A549 (cell line): ENCODE measurements around the gene CARD11. TPM values are rescaled to one million over a fixed set of nuclear protein-coding genes. Genes with fewer than 3 reads are reported as not detected.

Source experiments
- ATAC-seq, 2 experiments: fragments of 200-7000 bp in 1 of 2; fragments of >200 bp in 1 of 2; cut with Nextera tagmentation in 1 of 2; cut with Tn5 transposase in 1 of 2; 3 replicates each; pipeline versions ENCODE4 v1.8.0 to v1.9.1; 2018 to 2020; ENCODE audit warnings: mild to moderate bottlenecking in 1 of 2, moderate library complexity in 1 of 2
- CTCF ChIA-PET: fragments of 300-600 bp; sonication (Branson Sonifier 250); formaldehyde crosslinking; extraction: SDS; loops from one replicate; lab custom pipeline; 2021; ENCODE audit warnings: antibody characterized with exemption, inconsistent platforms; lab: Yijun Ruan, JAX
- POLR2A ChIA-PET: fragments of 350-600 bp; formaldehyde crosslinking; extraction: SDS; loops from one replicate; lab custom pipeline; 2021; ENCODE audit warnings: antibody characterized with exemption, inconsistent platforms; lab: Yijun Ruan, JAX
- DNase-seq, 2 experiments: peaks; one replicate each; pipeline versions ENCODE4 v3.0.0 to v3.0.0-alpha.2; 2011 to 2016; ENCODE audit warnings: low read depth in 1 of 2, low spot score in 1 of 2
- FAIRE-seq: peaks from 2 replicates; lab custom pipeline; 2011; peaks lifted over from hg19 to GRCh38; lab: Jason Lieb, UNC
- H3K27ac ChIP-seq, 2 experiments: fragments of >200 bp; sonication (Bioruptor Twin); formaldehyde crosslinking; 3 replicates each; pipeline ENCODE4 v1.5.1; 2016 to 2017
- H3K4me1 ChIP-seq: fragments of >200 bp; sonication (Bioruptor Twin); formaldehyde crosslinking; 3 replicates; pipeline ENCODE4 v1.6.1; 2016
- H3K4me2 ChIP-seq: fragments of >200 bp; sonication (Bioruptor Twin); formaldehyde crosslinking; 3 replicates; pipeline ENCODE4 v1.6.1; 2016
- H3K4me3 ChIP-seq: fragments of >200 bp; sonication (Bioruptor Twin); formaldehyde crosslinking; 3 replicates; pipeline ENCODE4 v1.5.1; 2016
- H3K9me3 ChIP-seq: fragments of >200 bp; sonication (Bioruptor Twin); formaldehyde crosslinking; 3 replicates; pipeline ENCODE4 v1.6.1; 2016
- BHLHE40 ChIP-seq: IDR thresholded peaks from 2 replicates; pipeline ENCODE4 v1.6.1; 2012; ENCODE audit warnings: low read depth, low read length, inconsistent platforms
- CBX8 ChIP-seq: fragments of 200-600 bp; sonication (generic); IDR thresholded peaks from 2 replicates; pipeline ENCODE4 v1.6.1; 2016
- CEBPB ChIP-seq, 2 experiments: fragments of >200 bp in 1 of 2; sonication (Bioruptor Twin) in 1 of 2; formaldehyde crosslinking in 1 of 2; IDR thresholded peaks; 2 replicates each; pipeline ENCODE4 v1.6.1; 2012 to 2016
- CHD4 ChIP-seq: fragments of 200-600 bp; sonication (generic); IDR thresholded peaks from 2 replicates; pipeline ENCODE4 v1.6.1; 2016; ENCODE audit warnings: antibody characterized with exemption, mild to moderate bottlenecking, borderline replicate concordance
- EHF ChIP-seq: fragments of 250-450 bp; sonication (Bioruptor Pico); IDR thresholded peaks from 2 replicates; pipeline ENCODE4 v1.5.0; 2020; ENCODE audit warnings: mild to moderate bottlenecking
- EHMT2 ChIP-seq: fragments of 200-600 bp; sonication (generic); IDR thresholded peaks from 2 replicates; pipeline ENCODE4 v1.6.1; 2016; ENCODE audit warnings: antibody characterized with exemption, low read depth, mild to moderate bottlenecking, moderate library complexity
- FOSB ChIP-seq: fragments of 250-450 bp; sonication (Bioruptor Pico); IDR thresholded peaks from 2 replicates; pipeline ENCODE4 v1.5.0; 2020; ENCODE audit warnings: mild to moderate bottlenecking, moderate library complexity
- FOSL2 ChIP-seq, 2 experiments: fragments of 450-650 bp in 1 of 2; fragments of >200 bp in 1 of 2; sonication (Bioruptor Twin) in 1 of 2; formaldehyde crosslinking; IDR thresholded peaks; 2 replicates each; pipeline versions ENCODE4 v1.5.0 to v1.6.1; 2016 to 2020; ENCODE audit warnings: mild to moderate bottlenecking in 1 of 2, moderate library complexity in 1 of 2
- FOXS1 ChIP-seq: fragments of 250-450 bp; sonication (Bioruptor Pico); IDR thresholded peaks from 2 replicates; pipeline ENCODE4 v1.5.0; 2020; ENCODE audit warnings: mild to moderate bottlenecking, moderate library complexity
- HOXB13 ChIP-seq: fragments of 250-450 bp; sonication (Bioruptor Pico); IDR thresholded peaks from 2 replicates; pipeline ENCODE4 v1.5.0; 2020; ENCODE audit warnings: low read depth, mild to moderate bottlenecking, moderate library complexity
- HOXB5 ChIP-seq: fragments of 250-450 bp; sonication (Bioruptor Pico); IDR thresholded peaks from 2 replicates; pipeline ENCODE4 v1.5.0; 2020; ENCODE audit warnings: mild to moderate bottlenecking, moderate library complexity
- JUN ChIP-seq, 2 experiments: fragments of >200 bp; sonication (Bioruptor Twin); formaldehyde crosslinking; IDR thresholded peaks; 2 replicates in 1 of 2; 3 replicates in 1 of 2; pipeline ENCODE4 v1.6.1; 2016 to 2017
- JUNB ChIP-seq: fragments of >200 bp; sonication (Bioruptor Twin); formaldehyde crosslinking; IDR thresholded peaks from 2 replicates; pipeline ENCODE4 v1.6.1; 2016
- KDM1A ChIP-seq: fragments of 200-600 bp; sonication (generic); IDR thresholded peaks from 2 replicates; pipeline ENCODE4 v1.6.1; 2016; ENCODE audit warnings: low read depth, mild to moderate bottlenecking
- MAFK ChIP-seq: fragments of 450-650 bp; IDR thresholded peaks from 2 replicates; pipeline ENCODE4 v1.6.1; 2014; ENCODE audit not compliant: partially characterized antibody
- NFE2L2 ChIP-seq: fragments of 150-350 bp; conservative IDR thresholded peaks from 2 replicates; pipeline ENCODE4 v1.6.1; 2014; ENCODE audit warnings: low read length
- NPAS2 ChIP-seq: fragments of 250-450 bp; sonication (Bioruptor Pico); IDR thresholded peaks from 2 replicates; pipeline ENCODE4 v1.8.0; 2022; ENCODE audit warnings: mild to moderate bottlenecking, moderate library complexity, borderline replicate concordance
- NR3C1 ChIP-seq: fragments of >200 bp; sonication (Bioruptor Twin); formaldehyde crosslinking; IDR thresholded peaks from 3 replicates; pipeline ENCODE4 v1.6.1; 2017
- RAD21 ChIP-seq, 2 experiments: fragments of >200 bp in 1 of 2; sonication (Bioruptor Twin) in 1 of 2; formaldehyde crosslinking in 1 of 2; IDR thresholded peaks in 1 of 2; conservative IDR thresholded peaks in 1 of 2; 2 replicates in 1 of 2; 3 replicates in 1 of 2; pipeline ENCODE4 v1.6.1; 2012 to 2018; ENCODE audit warnings: inconsistent platforms in 1 of 2
- RCOR1 ChIP-seq: fragments of 150-350 bp; IDR thresholded peaks from 2 replicates; pipeline ENCODE4 v1.6.1; 2014; ENCODE audit warnings: antibody characterized with exemption, low read length, low read depth
- ZFP36 ChIP-seq: fragments of 450-650 bp; IDR thresholded peaks from 2 replicates; pipeline ENCODE4 v1.6.1; 2014; ENCODE audit warnings: borderline replicate concordance; ENCODE audit not compliant: partially characterized antibody
- WGBS: methylation state at CpG from one replicate; pipeline ENCODE4 v1.1.6; 2017; ENCODE audit errors: missing lambda C conversion rate; 5-methylcytosine and 5-hydroxymethylcytosine counted together
- polyA plus RNA-seq, 4 experiments: library from polyadenylated mRNA; depleted of rRNA in 3 of 4; stranded (reverse); fragments of >200 nt; fragmentation: RNase III in 1 of 4; extraction: RNeasy Plus Mini Kit Qiagen cat#74134 plus additional on column Dnase treatment in 1 of 4; gene quantifications; 2 replicates in 3 of 4; 3 replicates in 1 of 4; pipeline ENCODE4 v1.2.3, GENCODE V29; 2011 to 2017
- TF ChIP-seq, protein P1 (sequence below): fragments of 450-650 bp; IDR thresholded peaks from 2 replicates; pipeline ENCODE4 v1.6.1; 2014; ENCODE audit warnings: antibody characterized with exemption
- TF ChIP-seq, protein P2 (sequence below): fragments of 250-450 bp; sonication (Bioruptor Pico); IDR thresholded peaks from 2 replicates; pipeline ENCODE4 v1.5.0; 2021; ENCODE audit warnings: mild to moderate bottlenecking, moderate library complexity, borderline replicate concordance
- TF ChIP-seq, protein P3 (sequence below): fragments of >200 bp; sonication (Bioruptor Twin); formaldehyde crosslinking; IDR thresholded peaks from 3 replicates; pipeline ENCODE4 v1.6.1; 2016

Gene CARD11
- polyA plus RNA-seq, 2 of the 4 experiments (the other 2 are of a cell fraction), result 0.48 to 1.1 TPM

DNA sequence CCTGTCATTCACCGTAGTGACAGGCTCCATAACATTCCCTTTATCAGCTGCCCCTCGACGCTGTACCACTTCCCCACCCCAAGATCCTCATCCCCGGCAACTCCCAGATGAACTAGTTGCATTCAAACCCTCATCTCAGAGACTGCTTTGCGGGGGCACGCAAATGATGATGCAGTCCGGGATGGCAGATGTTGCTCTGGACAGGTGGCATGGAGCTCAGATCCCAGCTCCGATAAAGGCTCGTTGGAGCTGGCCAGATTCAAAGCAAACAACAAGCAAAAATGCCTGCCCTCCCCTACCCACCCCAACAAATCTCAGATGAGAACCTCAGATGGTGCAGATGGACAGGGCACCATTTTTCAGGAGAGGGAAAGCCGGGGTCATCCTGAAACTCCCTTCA is 46.7 kb downstream of the CARD11 start (continued):
- TF ChIP-seq FOSL2 (IDR thresholded peaks at IDR 0.05), result no peak
- TF ChIP-seq FOSL2 (CRISPR knock-in tag; IDR thresholded peaks at IDR 0.05), result no peak
- TF ChIP-seq, protein P1, sequence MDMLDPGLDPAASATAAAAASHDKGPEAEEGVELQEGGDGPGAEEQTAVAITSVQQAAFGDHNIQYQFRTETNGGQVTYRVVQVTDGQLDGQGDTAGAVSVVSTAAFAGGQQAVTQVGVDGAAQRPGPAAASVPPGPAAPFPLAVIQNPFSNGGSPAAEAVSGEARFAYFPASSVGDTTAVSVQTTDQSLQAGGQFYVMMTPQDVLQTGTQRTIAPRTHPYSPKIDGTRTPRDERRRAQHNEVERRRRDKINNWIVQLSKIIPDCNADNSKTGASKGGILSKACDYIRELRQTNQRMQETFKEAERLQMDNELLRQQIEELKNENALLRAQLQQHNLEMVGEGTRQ, result no peak
- TF ChIP-seq BHLHE40, result no peak

DNA sequence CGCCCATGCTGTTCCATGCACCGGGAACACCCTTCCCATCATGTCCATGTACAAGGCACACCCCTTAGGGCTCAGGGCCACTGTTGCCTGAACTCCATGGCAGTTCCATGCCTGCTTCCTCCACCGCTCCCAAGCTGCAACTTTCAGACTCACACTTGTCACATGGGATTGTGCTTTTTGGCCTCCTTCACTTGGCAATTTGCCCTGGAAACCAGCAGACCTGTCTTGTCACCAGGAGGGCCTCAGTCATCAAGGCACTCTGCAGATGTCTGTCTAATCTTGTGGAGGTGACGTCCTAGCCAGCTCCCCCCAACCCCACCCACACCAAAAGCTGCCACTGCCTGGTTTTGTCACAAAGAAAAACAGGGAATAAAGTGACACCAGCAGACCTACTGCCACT is 47.5 kb downstream of the CARD11 start:
- Histone ChIP-seq H3K9me3 (no peaks in the 10 kb centered on the region), H3K4me2 (no peak overlapping the region), H3K4me3 (no peak overlapping the region), H3K4me1 (no peaks in the 10 kb centered on the region), H3K27ac (no peak overlapping the region)
- POLR2A ChIA-PET, result no interaction called here
- 62% methylated on average over 4 of the region's 4 CpGs for WGBS
- CTCF ChIA-PET, result interaction anchor here (0.6 to 1.0 kb wide), 2 partner anchors 10 to 143 kb away, joined by 3 read pairs; no protein-coding TSS in a partner anchor
- ATAC-seq, result no peak
- TF ChIP-seq, protein P2, sequence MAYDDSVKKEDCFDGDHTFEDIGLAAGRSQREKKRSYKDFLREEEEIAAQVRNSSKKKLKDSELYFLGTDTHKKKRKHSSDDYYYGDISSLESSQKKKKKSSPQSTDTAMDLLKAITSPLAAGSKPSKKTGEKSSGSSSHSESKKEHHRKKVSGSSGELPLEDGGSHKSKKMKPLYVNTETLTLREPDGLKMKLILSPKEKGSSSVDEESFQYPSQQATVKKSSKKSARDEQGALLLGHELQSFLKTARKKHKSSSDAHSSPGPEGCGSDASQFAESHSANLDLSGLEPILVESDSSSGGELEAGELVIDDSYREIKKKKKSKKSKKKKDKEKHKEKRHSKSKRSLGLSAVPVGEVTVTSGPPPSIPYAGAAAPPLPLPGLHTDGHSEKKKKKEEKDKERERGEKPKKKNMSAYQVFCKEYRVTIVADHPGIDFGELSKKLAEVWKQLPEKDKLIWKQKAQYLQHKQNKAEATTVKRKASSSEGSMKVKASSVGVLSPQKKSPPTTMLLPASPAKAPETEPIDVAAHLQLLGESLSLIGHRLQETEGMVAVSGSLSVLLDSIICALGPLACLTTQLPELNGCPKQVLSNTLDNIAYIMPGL (CRISPR knock-in tag), result no peak
- TF ChIP-seq FOXS1 (CRISPR knock-in tag) (no peak), FOSB (CRISPR knock-in tag) (no peak), CHD4 (no peak), RAD21 (conservative IDR thresholded peaks at IDR 0.05 in 1 of 2, IDR thresholded peaks at IDR 0.05 in 1 of 2) (no peak), EHMT2 (no peak)
- no peak for FAIRE-seq
- DNase-seq, result no peak

DNA sequence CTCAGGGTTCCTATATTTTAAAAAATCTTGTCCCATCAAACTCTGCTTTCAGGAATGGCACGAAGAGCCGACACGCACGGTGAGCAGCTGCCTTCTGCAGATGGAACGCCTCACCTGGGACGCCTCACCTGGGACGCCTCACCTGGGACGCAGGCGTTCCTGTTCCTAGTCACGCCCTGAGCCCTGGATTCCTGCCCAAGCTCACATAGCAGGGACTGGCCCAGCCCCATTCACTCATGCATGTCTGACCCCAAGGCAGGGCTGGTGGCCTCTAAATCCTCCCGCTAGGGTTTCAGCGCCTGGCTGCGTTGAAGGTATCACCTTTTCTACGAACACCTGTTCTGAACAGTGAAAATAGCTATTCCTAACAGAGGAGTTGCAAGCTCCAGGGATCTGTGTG is 49.8 kb downstream of the CARD11 start:
- ChIA-PET CTCF (interaction anchor here (1.3 kb wide), 1 partner anchor 14 kb away, joined by 3 read pairs; no protein-coding TSS in a partner anchor), POLR2A (no interaction called here)
- no peak for FAIRE-seq
- WGBS, result 68% methylated on average over 7 of the region's 14 CpGs
- TF ChIP-seq NFE2L2 (no peak), KDM1A (no peak), HOXB13 (CRISPR knock-in tag) (no peak), NR3C1 (no peak), JUN (IDR thresholded peaks at IDR 0.05) (no peak), CBX8 (no peak), EHF (CRISPR knock-in tag) (no peak), EHMT2 (no peak), MAFK (no peak), HOXB5 (CRISPR knock-in tag) (no peak), FOSL2 (IDR thresholded peaks at IDR 0.05) (no peak), FOSL2 (CRISPR knock-in tag; IDR thresholded peaks at IDR 0.05) (no peak), NPAS2 (CRISPR knock-in tag) (no peak), JUNB (no peak), RCOR1 (no peak), ZFP36 (no peak), CEBPB (IDR thresholded peaks at IDR 0.05) (no peak)
- TF ChIP-seq, protein P1, result no peak
- TF ChIP-seq, protein P3, sequence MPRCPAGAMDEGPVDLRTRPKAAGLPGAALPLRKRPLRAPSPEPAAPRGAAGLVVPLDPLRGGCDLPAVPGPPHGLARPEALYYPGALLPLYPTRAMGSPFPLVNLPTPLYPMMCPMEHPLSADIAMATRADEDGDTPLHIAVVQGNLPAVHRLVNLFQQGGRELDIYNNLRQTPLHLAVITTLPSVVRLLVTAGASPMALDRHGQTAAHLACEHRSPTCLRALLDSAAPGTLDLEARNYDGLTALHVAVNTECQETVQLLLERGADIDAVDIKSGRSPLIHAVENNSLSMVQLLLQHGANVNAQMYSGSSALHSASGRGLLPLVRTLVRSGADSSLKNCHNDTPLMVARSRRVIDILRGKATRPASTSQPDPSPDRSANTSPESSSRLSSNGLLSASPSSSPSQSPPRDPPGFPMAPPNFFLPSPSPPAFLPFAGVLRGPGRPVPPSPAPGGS, result no peak
- Histone ChIP-seq H3K4me3 (no peak overlapping the region), H3K4me2 (no peak overlapping the region), H3K27ac (no peak overlapping the region), H3K9me3 (no peaks in the 10 kb centered on the region), H3K4me1 (no peaks in the 10 kb centered on the region)
- no peak for ATAC-seq
- DNase-seq, result no peak
